Measurements from ENCODE around the gene IL5RA.

IL5RA gene

GRCh38 chr3:3064297-3064696, 45.9 kb downstream of the IL5RA start:
- no peak for DNase-seq

GRCh38 chr3:3059645-3060044, 50.5 kb downstream of the IL5RA start:
- DNase-seq = no peak

GRCh38 chr3:3053974-3054373, 56.2 kb downstream of the IL5RA start:
- DNase-seq = no peak

- no peak for DNase-seq
Measured at GRCh38 chr3:3038201-3038991, 71.8 kb downstream of the IL5RA start.

- DNase-seq = no peak
Measured at GRCh38 chr3:3037156-3037555, 73.0 kb downstream of the IL5RA start.

- DNase-seq = no peak
Measured at GRCh38 chr3:3031326-3031725, 78.8 kb downstream of the IL5RA start.

- DNase-seq = no peak
Measured at GRCh38 chr3:3027976-3028567, 82.1 kb downstream of the IL5RA start.

- no peak for DNase-seq
Measured at GRCh38 chr3:3023111-3023745, 86.9 kb downstream of the IL5RA start.

- no peak for DNase-seq
Measured at GRCh38 chr3:3020209-3020608, 90.0 kb downstream of the IL5RA start.
